Measurements from ENCODE around the gene ARID2. TPM values are rescaled to one million over a fixed set of nuclear protein-coding genes. Genes with fewer than 3 reads are reported as not detected.

Gene ARID2
- total and polyA plus RNA-seq, 8 donors: 29.2 to 42.6 (median 34.1) TPM

DNA sequence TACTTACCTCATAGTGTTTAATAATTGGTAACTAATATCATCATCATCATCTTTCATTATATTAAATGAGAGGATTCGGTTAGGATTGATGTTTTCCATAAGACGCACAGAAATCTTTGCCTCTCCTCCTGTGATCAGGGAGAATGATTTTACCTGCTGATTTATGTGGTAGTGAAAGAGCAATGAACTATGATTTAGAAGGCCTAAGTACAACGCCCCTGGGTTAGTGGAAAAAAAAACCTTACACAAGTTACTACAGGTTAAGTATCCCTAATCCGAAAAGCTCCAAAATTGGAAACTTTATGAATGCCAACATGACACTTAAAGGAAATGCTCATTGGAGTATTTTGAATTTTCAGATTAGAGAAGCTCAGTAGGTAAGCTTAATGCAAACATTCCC, 55.8 kb downstream of the ARID2 start:
- H3K36me3 ChIP-seq: no peaks in the 10 kb centered on the region
- H3K4me1 ChIP-seq: no peaks in the 10 kb centered on the region
- H3K4me3 ChIP-seq: no peak overlapping the region
- no peak for ATAC-seq
- intact Hi-C loops (cut with DNase I): no loop called here
- H3K27me3 ChIP-seq: no peaks in the 10 kb centered on the region
- TF ChIP-seq CTCF (IDR thresholded peaks at IDR 0.05): no peak
- H3K27ac ChIP-seq: no peak overlapping the region
- no peak for DNase-seq
- H3K9me3 ChIP-seq: no peaks in the 10 kb centered on the region

DNA sequence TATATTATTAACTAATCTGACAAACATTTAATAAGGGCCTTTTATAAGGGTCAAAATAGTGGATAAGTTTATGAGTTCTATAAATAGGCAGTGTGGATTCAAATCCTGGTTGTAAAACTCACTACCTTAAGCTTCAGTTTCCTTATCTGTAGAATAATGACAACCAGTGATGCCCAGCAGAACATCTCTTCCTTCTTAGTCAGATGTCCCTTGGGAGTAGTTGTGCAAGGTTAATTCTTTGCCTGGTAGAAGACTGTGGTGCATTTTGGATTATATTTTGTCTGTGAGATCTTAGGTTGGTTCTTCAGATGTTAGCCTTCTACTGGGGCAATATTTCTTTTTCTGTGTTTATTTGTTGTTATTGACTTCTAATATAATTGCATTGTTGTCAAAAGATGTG, 59.5 kb downstream of the ARID2 start:
- intact Hi-C loops (cut with DNase I): no loop called here
- H3K36me3 ChIP-seq: no peaks in the 10 kb centered on the region
- no peak overlapping the region for H3K4me3 ChIP-seq
- H3K27ac ChIP-seq: no peak overlapping the region
- no peaks in the 10 kb centered on the region for H3K27me3 ChIP-seq
- H3K4me1 ChIP-seq: no peaks in the 10 kb centered on the region
- TF ChIP-seq CTCF (IDR thresholded peaks at IDR 0.05): no peak
- H3K9me3 ChIP-seq: no peaks in the 10 kb centered on the region
- no peak for ATAC-seq
- DNase-seq: no peak

- H3K27ac ChIP-seq: no peak overlapping the region
- TF ChIP-seq CTCF (IDR thresholded peaks at IDR 0.05): no peak
- intact Hi-C loops (cut with DNase I): no loop called here
- DNase-seq (no peak), ATAC-seq (no peak)
- no peak overlapping the region for H3K4me3 ChIP-seq
- no peaks in the 10 kb centered on the region for H3K9me3 ChIP-seq
- H3K4me1 ChIP-seq: no peaks in the 10 kb centered on the region
- H3K36me3 ChIP-seq: no peaks in the 10 kb centered on the region
- no peaks in the 10 kb centered on the region for H3K27me3 ChIP-seq
These were observed 64.9 kb downstream of the ARID2 start for GRCh38 chr12:45794422-45794821.

DNA sequence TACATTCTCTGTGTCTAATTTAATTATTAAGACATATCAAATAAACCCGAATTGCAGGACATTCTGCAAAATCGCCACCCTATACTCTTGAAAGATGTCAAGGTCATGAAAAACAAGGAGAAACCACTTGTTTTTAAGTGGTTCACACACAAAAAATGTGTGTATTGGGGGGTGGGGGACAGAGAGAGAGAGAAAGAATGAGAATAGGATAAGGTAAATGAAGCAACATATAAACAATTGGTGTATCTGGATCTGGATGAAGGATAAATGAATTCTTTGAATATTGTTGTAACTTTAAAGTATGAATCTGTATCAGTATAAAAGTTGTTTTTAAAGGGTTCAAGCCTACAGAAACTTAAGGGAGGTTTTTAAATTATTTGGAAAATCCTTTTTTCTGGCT, 72.1 kb downstream of the ARID2 start:
- H3K4me3 ChIP-seq: no peak overlapping the region
- no peaks in the 10 kb centered on the region for H3K4me1 ChIP-seq
- H3K36me3 ChIP-seq: no peaks in the 10 kb centered on the region
- ATAC-seq (no peak), DNase-seq (no peak)
- no peak for TF ChIP-seq CTCF (IDR thresholded peaks at IDR 0.05)
- H3K27me3 ChIP-seq: no peaks in the 10 kb centered on the region
- H3K27ac ChIP-seq: no peak overlapping the region
- intact Hi-C loops (cut with DNase I): no loop called here
- H3K9me3 ChIP-seq: no peaks in the 10 kb centered on the region

DNA sequence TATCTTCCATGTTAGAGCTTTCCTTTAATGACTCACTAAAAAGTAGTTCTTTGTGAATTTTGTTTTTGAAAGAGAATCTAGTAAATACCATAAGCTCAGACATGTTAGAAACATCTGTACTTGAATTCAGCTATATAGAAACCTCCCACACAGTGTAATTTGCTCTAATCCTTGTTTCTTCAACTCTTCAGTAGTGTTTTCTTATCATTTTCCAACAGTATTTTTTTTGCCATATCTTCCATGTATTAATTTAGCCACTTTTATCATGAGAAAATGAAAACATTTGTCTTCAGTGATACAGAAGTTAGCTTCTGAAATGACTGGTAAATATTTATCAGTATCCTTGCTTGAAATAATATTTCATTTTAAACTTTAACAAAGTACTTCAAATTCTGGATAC, 73.6 kb downstream of the ARID2 start:
- TF ChIP-seq CTCF (IDR thresholded peaks at IDR 0.05): no peak
- H3K27me3 ChIP-seq: no peaks in the 10 kb centered on the region
- ATAC-seq (no peak), DNase-seq (no peak)
- no peaks in the 10 kb centered on the region for H3K4me1 ChIP-seq
- H3K27ac ChIP-seq: no peak overlapping the region
- H3K36me3 ChIP-seq: no peaks in the 10 kb centered on the region
- intact Hi-C loops (cut with DNase I): no loop called here
- H3K9me3 ChIP-seq: no peaks in the 10 kb centered on the region
- no peak overlapping the region for H3K4me3 ChIP-seq
